Activated CD8-positive, alpha-beta T cell treated with anti-CD3 and anti-CD28 coated beads for 36 hours (primary cell): ENCODE data around the gene TYK2. TPM values are rescaled to one million over a fixed set of nuclear protein-coding genes. Genes with fewer than 3 reads are reported as not detected.
"Not testable (repeated sequence)": the region's sequence is repeated elsewhere in the genome, so short reads cannot be mapped to it uniquely, and the experiment has no call there.

Experiments used
- ATAC-seq: fragments of 200-7000 bp; cut with Tn5 transposase; one replicate; pipeline ENCODE4 v1.10.0; 2021; ENCODE audit warnings: mild to moderate bottlenecking, moderate library complexity
- CTCF ChIA-PET: fragments of 350-600 bp; sonication (Branson Sonifier 250); formaldehyde crosslinking; loops from one replicate; lab custom pipeline; 2021; ENCODE audit warnings: antibody characterized with exemption; lab: Charles Lee
- POLR2A ChIA-PET: fragments of 350-600 bp; sonication (Branson Sonifier 250); formaldehyde crosslinking; loops from one replicate; lab custom pipeline; 2021; ENCODE audit warnings: antibody characterized with exemption; lab: Charles Lee
- DNase-seq: peaks from one replicate; pipeline ENCODE4 v3.0.0-alpha.2; 2020
- H3K27ac Mint-ChIP-seq: one replicate; pipeline ENCODE4 v1.8.0; 2021; ENCODE audit warnings: mild to moderate bottlenecking, mixed read lengths
- H3K27me3 Mint-ChIP-seq: one replicate; pipeline ENCODE4 v1.8.0; 2021; ENCODE audit warnings: mixed read lengths
- H3K36me3 Mint-ChIP-seq: one replicate; pipeline ENCODE4 v1.8.0; 2021; ENCODE audit warnings: low read depth, mixed read lengths
- H3K4me1 Mint-ChIP-seq: one replicate; pipeline ENCODE4 v1.8.0; 2021; ENCODE audit warnings: low read depth, mixed read lengths
- H3K4me3 Mint-ChIP-seq: one replicate; pipeline ENCODE4 v1.8.0; 2021; ENCODE audit warnings: mild to moderate bottlenecking, moderate library complexity, mixed read lengths
- H3K9me3 Mint-ChIP-seq: one replicate; pipeline ENCODE4 v1.8.0; 2021; ENCODE audit warnings: mixed read lengths
- CTCF ChIP-seq: fragments of 200-600 bp; IDR thresholded peaks from one replicate; pipeline ENCODE4 v1.8.0; 2022; ENCODE audit warnings: antibody characterized with exemption, mild to moderate bottlenecking
- intact Hi-C: fragments of 100-400 bp; cut with micrococcal nuclease; formaldehyde crosslinking; loops from one replicate; pipeline ENCODE4 v1.10.0; 2022
- total RNA-seq, 2 experiments: library from RNA; stranded (reverse); gene quantifications; one replicate each; pipeline ENCODE4 v1.2.3, GENCODE V29; 2021

Gene TYK2
- total RNA-seq, 2 experiments from 2014 or later, result 143 TPM

- POLR2A ChIA-PET, result no interaction called here
These were observed 4.2 kb upstream of the TYK2 start for GRCh38 chr19:10384580-10384979.

GRCh38 chr19:10383223-10383499 is 2.8 kb upstream of the TYK2 start:
- ATAC-seq, DNase-seq, H3K9me3 Mint-ChIP-seq, H3K27me3 Mint-ChIP-seq, H3K4me3 Mint-ChIP-seq, H3K27ac Mint-ChIP-seq: not testable (repeated sequence)
- intact Hi-C loops, result loop anchor here (10.0 kb wide), 2 partner anchors 48 to 448 kb away; partner anchors contain the start of genes ICAM3, OLFM2 and RAVER1
- Mint-ChIP-seq H3K4me1 (peaks cover 23% of the 10 kb centered on the region), H3K36me3 (peaks cover 12% of the 10 kb centered on the region)
- CTCF ChIA-PET, result interaction anchor here (3.6 to 17.3 kb wide), 3 partner anchors 8 to 124 kb away, joined by 17 to 286 read pairs (median 168); partner anchors contain the start of gene ICAM1
- POLR2A ChIA-PET, result interaction anchor here (0.8 to 1.9 kb wide), 5 partner anchors 20 to 123 kb away, joined by 3 to 9 read pairs (median 3); partner anchors contain the start of genes CDC37 and ICAM1

More at GRCh38 chr19:10384580-10384979, 4.2 kb upstream of the TYK2 start:
- TF ChIP-seq CTCF, result no peak
- no peak overlapping the region for H3K4me3 Mint-ChIP-seq
- no peaks in the 10 kb centered on the region for H3K9me3 Mint-ChIP-seq
- ATAC-seq (no peak), DNase-seq (no peak)
- H3K36me3 Mint-ChIP-seq, result peaks cover 3% of the 10 kb centered on the region
- H3K4me1 Mint-ChIP-seq, result peaks cover 20% of the 10 kb centered on the region
- CTCF ChIA-PET, result interaction anchor here (7.9 to 17.3 kb wide), 2 partner anchors 116 to 125 kb away, joined by 168 to 286 read pairs; partner anchors contain the start of gene ICAM1
- intact Hi-C loops, result loop anchor here (10.0 kb wide), 2 partner anchors 50 to 450 kb away; partner anchors contain the start of genes ICAM3, OLFM2 and RAVER1
- no peak overlapping the region for H3K27ac Mint-ChIP-seq
- H3K27me3 Mint-ChIP-seq, result no peaks in the 10 kb centered on the region

- Mint-ChIP-seq H3K27me3 (no peaks in the 10 kb centered on the region), H3K36me3 (peaks cover 21% of the 10 kb centered on the region), H3K27ac (peak overlapping the region; percentile 96), H3K4me3 (peak overlapping the region; percentile 94), H3K9me3 (no peaks in the 10 kb centered on the region), H3K4me1 (peaks cover 23% of the 10 kb centered on the region)
- TF ChIP-seq CTCF, result no peak
- ATAC-seq (peak; percentile 1), DNase-seq (peak; percentile 26)
- CTCF ChIA-PET, result interaction anchor here (0.6 to 17.3 kb wide), 8 partner anchors 9 to 352 kb away, joined by 3 to 286 read pairs (median 12); partner anchors contain the start of gene ICAM1
- intact Hi-C loops, result loop anchor here (10.0 kb wide), 2 partner anchors 45 to 445 kb away; partner anchors contain the start of genes ICAM3, OLFM2 and RAVER1
- POLR2A ChIA-PET, result interaction anchor here (0.8 to 3.4 kb wide), 16 partner anchors 8 to 122 kb away, joined by 3 to 13 read pairs (median 4); partner anchors contain the start of genes ICAM1, ICAM4, ICAM5 and RAVER1
These were observed 476 bp downstream of the TYK2 start for GRCh38 chr19:10379880-10380312.

GRCh38 chr19:10378124-10378523 is 2.2 kb downstream of the TYK2 start:
- Mint-ChIP-seq H3K4me1 (peaks cover 24% of the 10 kb centered on the region), H3K4me3 (no peak overlapping the region), H3K27me3 (no peaks in the 10 kb centered on the region), H3K9me3 (no peaks in the 10 kb centered on the region), H3K36me3 (peaks cover 26% of the 10 kb centered on the region), H3K27ac (no peak overlapping the region)
- no peak for TF ChIP-seq CTCF
- DNase-seq, result no peak
- no peak for ATAC-seq
- CTCF ChIA-PET, result interaction anchor here (17.3 kb wide), 1 partner anchor 110 kb away, joined by 286 read pairs; the partner anchor contains the start of gene ICAM1
- intact Hi-C loops, result no loop called here
- POLR2A ChIA-PET, result interaction anchor here (0.5 to 0.9 kb wide), 2 partner anchors 11 to 41 kb away, joined by 3 read pairs; no protein-coding TSS in a partner anchor

- POLR2A ChIA-PET, CTCF ChIA-PET, intact Hi-C loops: not testable (repeated sequence)
These were observed 3.2 kb downstream of the TYK2 start for GRCh38 chr19:10377140-10377640.

GRCh38 chr19:10374931-10375330 is 5.4 kb downstream of the TYK2 start:
- ATAC-seq, result no peak
- H3K36me3 Mint-ChIP-seq, result peaks cover 29% of the 10 kb centered on the region
- DNase-seq, result no peak
- intact Hi-C loops, result no loop called here
- H3K27ac Mint-ChIP-seq, result no peak overlapping the region
- CTCF ChIA-PET, result no interaction called here
- H3K4me3 Mint-ChIP-seq, result no peak overlapping the region
- peaks cover 15% of the 10 kb centered on the region for H3K4me1 Mint-ChIP-seq
- no peaks in the 10 kb centered on the region for H3K9me3 Mint-ChIP-seq
- no peak for TF ChIP-seq CTCF
- POLR2A ChIA-PET, result interaction anchor here (0.6 kb wide), 2 partner anchors 52 to 206 kb away, joined by 3 to 4 read pairs; no protein-coding TSS in a partner anchor
- no peaks in the 10 kb centered on the region for H3K27me3 Mint-ChIP-seq

More at GRCh38 chr19:10377140-10377640, 3.2 kb downstream of the TYK2 start:
- not testable (repeated sequence) for H3K4me3 Mint-ChIP-seq, DNase-seq, H3K27me3 Mint-ChIP-seq, H3K27ac Mint-ChIP-seq, H3K9me3 Mint-ChIP-seq, ATAC-seq
- Mint-ChIP-seq H3K4me1 (peaks cover 24% of the 10 kb centered on the region), H3K36me3 (peaks cover 28% of the 10 kb centered on the region)
